NOMO-1 treated with dmso at 0.1 percent for 144 hours (cell line): ENCODE results near the gene BICC1.

ENCODE experiments used
- DNase-seq: peaks from one replicate; lab custom pipeline; 2025; ENCODE audit not compliant: unreplicated experiment; lab: John Stamatoyannopoulos, UW

BICC1 gene

GRCh38 chr10:58773944-58774343, 261.3 kb downstream of the BICC1 start:
- DNase-seq: no peak

GRCh38 chr10:58775960-58776567, 263.4 kb downstream of the BICC1 start:
- no peak for DNase-seq

GRCh38 chr10:58776568-58777318, 264.1 kb downstream of the BICC1 start:
- DNase-seq: no peak

GRCh38 chr10:58778966-58779365, 266.3 kb downstream of the BICC1 start:
- DNase-seq: no peak

GRCh38 chr10:58779594-58779993, 266.9 kb downstream of the BICC1 start:
- DNase-seq: no peak

- no peak for DNase-seq
These were observed 267.8 kb downstream of the BICC1 start for GRCh38 chr10:58780476-58780875.

- no peak for DNase-seq
These were observed 269.3 kb downstream of the BICC1 start for GRCh38 chr10:58781873-58782488.

- no peak for DNase-seq
These were observed 270.5 kb downstream of the BICC1 start for GRCh38 chr10:58782876-58783851.

GRCh38 chr10:58784361-58784760, 271.7 kb downstream of the BICC1 start:
- DNase-seq: no peak

- DNase-seq: no peak
These were observed 272.7 kb downstream of the BICC1 start for GRCh38 chr10:58785354-58785753.

GRCh38 chr10:58791137-58791536, 278.5 kb downstream of the BICC1 start:
- no peak for DNase-seq

GRCh38 chr10:58795560-58795959, 282.9 kb downstream of the BICC1 start:
- DNase-seq: no peak

GRCh38 chr10:58796242-58796641, 283.6 kb downstream of the BICC1 start:
- no peak for DNase-seq

GRCh38 chr10:58796824-58797223, 284.2 kb downstream of the BICC1 start:
- no peak for DNase-seq

GRCh38 chr10:58797356-58797755, 284.7 kb downstream of the BICC1 start:
- no peak for DNase-seq

- no peak for DNase-seq
These were observed 289.4 kb downstream of the BICC1 start for GRCh38 chr10:58802047-58802446.

GRCh38 chr10:58806323-58806722, 293.7 kb downstream of the BICC1 start:
- DNase-seq: no peak

- no peak for DNase-seq
These were observed 294.4 kb downstream of the BICC1 start for GRCh38 chr10:58806970-58807628.

- DNase-seq: no peak
These were observed 295.0 kb downstream of the BICC1 start for GRCh38 chr10:58807629-58808022.

GRCh38 chr10:58810751-58811150, 298.1 kb downstream of the BICC1 start:
- DNase-seq: no peak

- DNase-seq: no peak
These were observed 300.9 kb downstream of the BICC1 start for GRCh38 chr10:58813573-58813972.
